A549 (cell line): ENCODE data around the gene TOP3A. TPM values are rescaled to one million over a fixed set of nuclear protein-coding genes. Genes with fewer than 3 reads are reported as not detected.

Source experiments
- ATAC-seq, 2 experiments: fragments of 200-7000 bp in 1 of 2; fragments of >200 bp in 1 of 2; cut with Nextera tagmentation in 1 of 2; cut with Tn5 transposase in 1 of 2; 3 replicates each; pipeline versions ENCODE4 v1.8.0 to v1.9.1; 2018 to 2020; ENCODE audit warnings: mild to moderate bottlenecking in 1 of 2, moderate library complexity in 1 of 2
- CTCF ChIA-PET: fragments of 300-600 bp; sonication (Branson Sonifier 250); formaldehyde crosslinking; extraction: SDS; loops from one replicate; lab custom pipeline; 2021; ENCODE audit warnings: antibody characterized with exemption, inconsistent platforms; lab: Yijun Ruan, JAX
- POLR2A ChIA-PET: fragments of 350-600 bp; formaldehyde crosslinking; extraction: SDS; loops from one replicate; lab custom pipeline; 2021; ENCODE audit warnings: antibody characterized with exemption, inconsistent platforms; lab: Yijun Ruan, JAX
- DNase-seq, 2 experiments: peaks; one replicate each; pipeline versions ENCODE4 v3.0.0 to v3.0.0-alpha.2; 2011 to 2016; ENCODE audit warnings: low read depth in 1 of 2, low spot score in 1 of 2
- FAIRE-seq: peaks from 2 replicates; lab custom pipeline; 2011; peaks lifted over from hg19 to GRCh38; lab: Jason Lieb, UNC
- H3K27ac ChIP-seq, 2 experiments: fragments of >200 bp; sonication (Bioruptor Twin); formaldehyde crosslinking; 3 replicates each; pipeline ENCODE4 v1.5.1; 2016 to 2017
- H3K4me1 ChIP-seq: fragments of >200 bp; sonication (Bioruptor Twin); formaldehyde crosslinking; 3 replicates; pipeline ENCODE4 v1.6.1; 2016
- H3K4me2 ChIP-seq: fragments of >200 bp; sonication (Bioruptor Twin); formaldehyde crosslinking; 3 replicates; pipeline ENCODE4 v1.6.1; 2016
- H3K4me3 ChIP-seq: fragments of >200 bp; sonication (Bioruptor Twin); formaldehyde crosslinking; 3 replicates; pipeline ENCODE4 v1.5.1; 2016
- H3K9me3 ChIP-seq: fragments of >200 bp; sonication (Bioruptor Twin); formaldehyde crosslinking; 3 replicates; pipeline ENCODE4 v1.6.1; 2016
- CBX2 ChIP-seq: fragments of 200-600 bp; sonication (generic); IDR thresholded peaks from 2 replicates; pipeline ENCODE4 v1.6.1; 2016; ENCODE audit warnings: low read depth, mild to moderate bottlenecking, borderline replicate concordance
- CHD4 ChIP-seq: fragments of 200-600 bp; sonication (generic); IDR thresholded peaks from 2 replicates; pipeline ENCODE4 v1.6.1; 2016; ENCODE audit warnings: antibody characterized with exemption, mild to moderate bottlenecking, borderline replicate concordance
- FOSL2 ChIP-seq, 2 experiments: fragments of 450-650 bp in 1 of 2; fragments of >200 bp in 1 of 2; sonication (Bioruptor Twin) in 1 of 2; formaldehyde crosslinking; IDR thresholded peaks; 2 replicates each; pipeline versions ENCODE4 v1.5.0 to v1.6.1; 2016 to 2020; ENCODE audit warnings: mild to moderate bottlenecking in 1 of 2, moderate library complexity in 1 of 2
- GATA3 ChIP-seq: IDR thresholded peaks from 2 replicates; pipeline ENCODE4 v1.6.1; 2012; ENCODE audit warnings: borderline replicate concordance
- HEYL ChIP-seq: fragments of 250-450 bp; sonication (Bioruptor Pico); IDR thresholded peaks from 2 replicates; pipeline ENCODE4 v1.8.0; 2021; ENCODE audit warnings: mild to moderate bottlenecking, moderate library complexity
- HOXA7 ChIP-seq: fragments of 250-450 bp; sonication (Bioruptor Pico); IDR thresholded peaks from 2 replicates; pipeline ENCODE4 v1.5.0; 2020; ENCODE audit warnings: mild to moderate bottlenecking, moderate library complexity
- HOXB13 ChIP-seq: fragments of 250-450 bp; sonication (Bioruptor Pico); IDR thresholded peaks from 2 replicates; pipeline ENCODE4 v1.5.0; 2020; ENCODE audit warnings: low read depth, mild to moderate bottlenecking, moderate library complexity
- JUN ChIP-seq, 2 experiments: fragments of >200 bp; sonication (Bioruptor Twin); formaldehyde crosslinking; IDR thresholded peaks; 2 replicates in 1 of 2; 3 replicates in 1 of 2; pipeline ENCODE4 v1.6.1; 2016 to 2017
- KDM1A ChIP-seq: fragments of 200-600 bp; sonication (generic); IDR thresholded peaks from 2 replicates; pipeline ENCODE4 v1.6.1; 2016; ENCODE audit warnings: low read depth, mild to moderate bottlenecking
- KDM5A ChIP-seq: fragments of 200-600 bp; sonication (generic); IDR thresholded peaks from 2 replicates; pipeline ENCODE4 v1.6.1; 2016; ENCODE audit warnings: antibody characterized with exemption, mild to moderate bottlenecking
- NPAS2 ChIP-seq: fragments of 250-450 bp; sonication (Bioruptor Pico); IDR thresholded peaks from 2 replicates; pipeline ENCODE4 v1.8.0; 2022; ENCODE audit warnings: mild to moderate bottlenecking, moderate library complexity, borderline replicate concordance
- POLR2A ChIP-seq: IDR thresholded peaks from 2 replicates; pipeline ENCODE4 v1.6.1; 2012; ENCODE audit warnings: mild to moderate bottlenecking, low read length
- POLR2AphosphoS2 ChIP-seq: conservative IDR thresholded peaks from 2 replicates; pipeline ENCODE4 v1.6.1; 2012; ENCODE audit warnings: low read length, improper control_type of control experiment, inconsistent platforms
- RAD21 ChIP-seq, 2 experiments: fragments of >200 bp in 1 of 2; sonication (Bioruptor Twin) in 1 of 2; formaldehyde crosslinking in 1 of 2; IDR thresholded peaks in 1 of 2; conservative IDR thresholded peaks in 1 of 2; 2 replicates in 1 of 2; 3 replicates in 1 of 2; pipeline ENCODE4 v1.6.1; 2012 to 2018; ENCODE audit warnings: inconsistent platforms in 1 of 2
- RARB ChIP-seq: fragments of 250-450 bp; sonication (Bioruptor Pico); IDR thresholded peaks from 2 replicates; pipeline ENCODE4 v1.8.0; 2021; ENCODE audit warnings: mild to moderate bottlenecking, moderate library complexity
- RCOR1 ChIP-seq: fragments of 150-350 bp; IDR thresholded peaks from 2 replicates; pipeline ENCODE4 v1.6.1; 2014; ENCODE audit warnings: antibody characterized with exemption, low read length, low read depth
- RNF2 ChIP-seq: fragments of 200-600 bp; sonication (generic); IDR thresholded peaks from 2 replicates; pipeline ENCODE4 v1.6.1; 2016; ENCODE audit warnings: low read depth, mild to moderate bottlenecking, antibody characterized with exemption, moderate library complexity, borderline replicate concordance
- SREBF2 ChIP-seq: fragments of 450-650 bp; IDR thresholded peaks from 2 replicates; pipeline ENCODE4 v1.6.1; 2014; ENCODE audit warnings: mild to moderate bottlenecking, moderate library complexity
- ZFP36 ChIP-seq: fragments of 450-650 bp; IDR thresholded peaks from 2 replicates; pipeline ENCODE4 v1.6.1; 2014; ENCODE audit warnings: borderline replicate concordance; ENCODE audit not compliant: partially characterized antibody
- ZNF302 ChIP-seq: fragments of 250-450 bp; sonication (Bioruptor Pico); IDR thresholded peaks from 2 replicates; pipeline ENCODE4 v1.9.0; 2021; ENCODE audit warnings: inconsistent platforms, mild to moderate bottlenecking, moderate library complexity
- ZSCAN20 ChIP-seq: fragments of 250-450 bp; sonication (Bioruptor Pico); IDR thresholded peaks from 2 replicates; pipeline ENCODE4 v1.8.0; 2022; ENCODE audit warnings: mild to moderate bottlenecking, moderate library complexity
- WGBS: methylation state at CpG from one replicate; pipeline ENCODE4 v1.1.6; 2017; ENCODE audit errors: missing lambda C conversion rate; 5-methylcytosine and 5-hydroxymethylcytosine counted together
- polyA plus RNA-seq, 4 experiments: library from polyadenylated mRNA; depleted of rRNA in 3 of 4; stranded (reverse); fragments of >200 nt; fragmentation: RNase III in 1 of 4; extraction: RNeasy Plus Mini Kit Qiagen cat#74134 plus additional on column Dnase treatment in 1 of 4; gene quantifications; 2 replicates in 3 of 4; 3 replicates in 1 of 4; pipeline ENCODE4 v1.2.3, GENCODE V29; 2011 to 2017
- TF ChIP-seq, protein P1 (sequence below): fragments of >200 bp; sonication (Bioruptor Twin); formaldehyde crosslinking; IDR thresholded peaks from 3 replicates; pipeline ENCODE4 v1.5.1; 2016
- TF ChIP-seq, protein P2 (sequence below): IDR thresholded peaks from 2 replicates; pipeline ENCODE4 v1.6.1; 2012
- TF ChIP-seq, protein P3 (sequence below): fragments of >200 bp; sonication (Bioruptor Twin); formaldehyde crosslinking; IDR thresholded peaks from 3 replicates; pipeline ENCODE4 v1.6.1; 2016

TOP3A gene
- polyA plus RNA-seq, 2 of the 4 experiments (the other 2 are of a cell fraction): 29.0 to 29.3 TPM

DNA sequence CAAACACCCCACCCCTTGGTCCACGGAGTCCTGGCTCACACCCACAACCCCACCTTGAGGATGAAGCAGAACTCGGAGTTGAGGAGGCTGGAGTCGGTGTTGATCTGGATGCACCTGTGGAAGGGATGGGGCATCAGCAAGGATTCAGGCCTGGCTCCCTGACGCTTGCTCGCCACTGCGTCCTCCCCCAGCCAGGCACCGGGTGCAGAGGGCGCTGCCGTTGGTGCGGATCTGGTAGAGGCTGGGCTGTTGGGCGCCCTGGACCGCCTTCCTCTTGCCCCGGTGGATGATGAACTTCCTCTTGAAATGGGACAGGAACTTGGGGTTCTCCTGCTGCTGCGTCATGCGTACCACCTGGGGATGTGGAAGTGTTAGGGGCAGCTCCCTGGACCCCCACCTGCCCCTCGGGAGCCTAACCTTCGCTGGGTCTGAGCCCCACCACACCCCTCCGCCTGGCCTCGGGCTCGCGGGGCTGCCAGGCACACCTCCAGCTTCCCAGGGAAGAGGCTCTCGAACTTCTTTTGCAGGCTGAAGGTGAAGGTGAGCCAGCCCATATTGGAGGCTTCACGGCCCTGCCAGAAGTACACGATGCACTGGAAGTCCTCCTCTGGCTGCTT is 68.6 kb downstream of the TOP3A start:
- peaks cover 10% of the 10 kb centered on the region; the same call in 2 of the 3 replicates for H3K4me1 ChIP-seq
- CTCF ChIA-PET: interaction anchor here (3.0 to 6.8 kb wide), 2 partner anchors 12 to 25 kb away, joined by 10 to 103 read pairs; no protein-coding TSS in a partner anchor
- ATAC-seq (no peak), FAIRE-seq (no peak), DNase-seq (no peak)
- 95% methylated on average over 23 of the region's 24 CpGs for WGBS
- no peak overlapping the region for H3K4me3 ChIP-seq
- POLR2A ChIA-PET: no interaction called here
- no peak for TF ChIP-seq KDM5A
- TF ChIP-seq NPAS2 (CRISPR knock-in tag): no peak
- TF ChIP-seq RAD21 (conservative IDR thresholded peaks at IDR 0.05 in 1 of 2, IDR thresholded peaks at IDR 0.05 in 1 of 2): no peak
- TF ChIP-seq, protein P1, sequence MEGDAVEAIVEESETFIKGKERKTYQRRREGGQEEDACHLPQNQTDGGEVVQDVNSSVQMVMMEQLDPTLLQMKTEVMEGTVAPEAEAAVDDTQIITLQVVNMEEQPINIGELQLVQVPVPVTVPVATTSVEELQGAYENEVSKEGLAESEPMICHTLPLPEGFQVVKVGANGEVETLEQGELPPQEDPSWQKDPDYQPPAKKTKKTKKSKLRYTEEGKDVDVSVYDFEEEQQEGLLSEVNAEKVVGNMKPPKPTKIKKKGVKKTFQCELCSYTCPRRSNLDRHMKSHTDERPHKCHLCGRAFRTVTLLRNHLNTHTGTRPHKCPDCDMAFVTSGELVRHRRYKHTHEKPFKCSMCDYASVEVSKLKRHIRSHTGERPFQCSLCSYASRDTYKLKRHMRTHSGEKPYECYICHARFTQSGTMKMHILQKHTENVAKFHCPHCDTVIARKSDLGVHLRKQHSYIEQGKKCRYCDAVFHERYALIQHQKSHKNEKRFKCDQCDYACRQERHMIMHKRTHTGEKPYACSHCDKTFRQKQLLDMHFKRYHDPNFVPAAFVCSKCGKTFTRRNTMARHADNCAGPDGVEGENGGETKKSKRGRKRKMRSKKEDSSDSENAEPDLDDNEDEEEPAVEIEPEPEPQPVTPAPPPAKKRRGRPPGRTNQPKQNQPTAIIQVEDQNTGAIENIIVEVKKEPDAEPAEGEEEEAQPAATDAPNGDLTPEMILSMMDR: no peak
- no peak for TF ChIP-seq CBX2
- TF ChIP-seq KDM1A: no peak
- TF ChIP-seq POLR2A: no peak
- no peak for TF ChIP-seq HEYL
- TF ChIP-seq, protein P2, sequence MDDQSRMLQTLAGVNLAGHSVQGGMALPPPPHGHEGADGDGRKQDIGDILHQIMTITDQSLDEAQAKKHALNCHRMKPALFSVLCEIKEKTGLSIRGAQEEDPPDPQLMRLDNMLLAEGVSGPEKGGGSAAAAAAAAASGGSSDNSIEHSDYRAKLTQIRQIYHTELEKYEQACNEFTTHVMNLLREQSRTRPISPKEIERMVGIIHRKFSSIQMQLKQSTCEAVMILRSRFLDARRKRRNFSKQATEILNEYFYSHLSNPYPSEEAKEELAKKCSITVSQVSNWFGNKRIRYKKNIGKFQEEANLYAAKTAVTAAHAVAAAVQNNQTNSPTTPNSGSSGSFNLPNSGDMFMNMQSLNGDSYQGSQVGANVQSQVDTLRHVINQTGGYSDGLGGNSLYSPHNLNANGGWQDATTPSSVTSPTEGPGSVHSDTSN: no peak
- TF ChIP-seq HOXA7 (CRISPR knock-in tag): no peak
- no peak for TF ChIP-seq CHD4
- TF ChIP-seq, protein P3, sequence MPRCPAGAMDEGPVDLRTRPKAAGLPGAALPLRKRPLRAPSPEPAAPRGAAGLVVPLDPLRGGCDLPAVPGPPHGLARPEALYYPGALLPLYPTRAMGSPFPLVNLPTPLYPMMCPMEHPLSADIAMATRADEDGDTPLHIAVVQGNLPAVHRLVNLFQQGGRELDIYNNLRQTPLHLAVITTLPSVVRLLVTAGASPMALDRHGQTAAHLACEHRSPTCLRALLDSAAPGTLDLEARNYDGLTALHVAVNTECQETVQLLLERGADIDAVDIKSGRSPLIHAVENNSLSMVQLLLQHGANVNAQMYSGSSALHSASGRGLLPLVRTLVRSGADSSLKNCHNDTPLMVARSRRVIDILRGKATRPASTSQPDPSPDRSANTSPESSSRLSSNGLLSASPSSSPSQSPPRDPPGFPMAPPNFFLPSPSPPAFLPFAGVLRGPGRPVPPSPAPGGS: no peak
- no peak for TF ChIP-seq ZFP36
- TF ChIP-seq ZNF302 (CRISPR knock-in tag): no peak
- TF ChIP-seq RARB (CRISPR knock-in tag): no peak
- no peak for TF ChIP-seq POLR2AphosphoS2
- TF ChIP-seq, all 56 proteins: peak for 0
- Histone ChIP-seq H3K4me2 (no peak overlapping the region), H3K9me3 (no peaks in the 10 kb centered on the region), H3K27ac (no peak overlapping the region)

DNA sequence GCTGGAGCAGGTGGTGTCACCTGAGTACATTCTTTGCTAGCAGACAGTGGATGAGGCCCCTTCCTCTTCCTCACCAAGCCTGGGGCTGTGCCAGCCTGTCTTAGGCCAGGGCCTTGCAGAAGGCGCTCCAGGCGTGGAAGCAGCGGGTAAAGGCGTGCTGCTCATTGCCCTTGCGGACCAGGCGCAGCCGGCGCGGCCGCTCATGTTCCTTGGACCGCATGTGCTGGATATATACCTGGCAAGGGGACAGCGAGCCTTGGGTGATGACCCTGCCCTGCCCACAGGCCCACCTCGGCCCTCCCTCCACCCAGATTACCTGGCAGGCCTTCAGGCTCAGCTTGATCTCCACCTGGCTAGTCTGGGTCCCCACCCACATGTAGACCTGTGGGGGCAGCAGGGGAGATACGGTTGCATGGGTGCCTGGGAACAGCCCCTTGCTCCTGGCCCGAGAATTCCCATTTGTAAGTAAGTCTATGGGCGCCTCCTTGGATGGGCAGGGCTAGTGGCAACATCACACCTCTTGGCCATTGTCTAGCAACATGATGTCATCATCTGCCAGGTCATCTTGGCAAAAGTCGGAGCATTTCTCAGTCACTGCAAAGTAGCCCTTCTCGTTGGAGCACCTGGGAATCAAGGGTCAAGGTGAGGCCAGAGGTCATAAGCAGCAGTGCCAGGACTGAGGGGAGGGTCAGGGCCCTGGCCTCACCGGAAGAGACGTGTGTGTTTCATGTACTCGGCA is 69.6 kb downstream of the TOP3A start:
- Histone ChIP-seq H3K9me3 (no peaks in the 10 kb centered on the region), H3K4me1 (peaks cover 10% of the 10 kb centered on the region; the same call in 2 of the 3 replicates), H3K27ac (no peak overlapping the region)
- no peak for FAIRE-seq
- no peak for DNase-seq
- ATAC-seq: no peak
- POLR2A ChIA-PET: no interaction called here
- WGBS: 92% methylated on average over 21 of the region's 21 CpGs
- TF ChIP-seq RCOR1: no peak
- no peak for TF ChIP-seq SREBF2
- no peak for TF ChIP-seq JUN (IDR thresholded peaks at IDR 0.05)
- no peak for TF ChIP-seq NPAS2 (CRISPR knock-in tag)
- TF ChIP-seq ZNF302 (CRISPR knock-in tag): no peak
- no peak for TF ChIP-seq HOXB13
- TF ChIP-seq KDM1A: no peak
- TF ChIP-seq CBX2: no peak
- TF ChIP-seq FOSL2 (IDR thresholded peaks at IDR 0.05): no peak
- no peak for TF ChIP-seq FOSL2 (CRISPR knock-in tag; IDR thresholded peaks at IDR 0.05)
- TF ChIP-seq GATA3: no peak
- no peak for TF ChIP-seq RNF2
- TF ChIP-seq POLR2AphosphoS2: no peak; the same call in 1 of the 2 replicates
- no peak for TF ChIP-seq ZSCAN20 (CRISPR knock-in tag)
- TF ChIP-seq, all 56 proteins: peak for 0
- CTCF ChIA-PET: no interaction called here
- Histone ChIP-seq H3K4me2 (no peak overlapping the region), H3K4me3 (no peak overlapping the region)
